Peyer's patch (tissue), 4 donors: ENCODE measurements around the gene MCF2L.

Experiments
- CTCF ChIP-seq, 6 experiments: fragments of 450-650 bp in 4 of 6; fragments of 200-600 bp in 2 of 6; sonication (generic) in 1 of 6; IDR thresholded peaks; one replicate each; pipeline ENCODE4 v1.5.1; 2017 to 2019; ENCODE audit warnings: antibody characterized with exemption in 6 of 6, mild to moderate bottlenecking in 3 of 6, moderate library complexity in 1 of 6
- POLR2A ChIP-seq, 2 donors: fragments of 450-650 bp; IDR thresholded peaks; one replicate each; pipeline ENCODE4 v1.5.1; 2017; ENCODE audit warnings: antibody characterized with exemption in 2 of 2, mild to moderate bottlenecking in 2 of 2, moderate library complexity in 2 of 2

- TF ChIP-seq POLR2A (IDR thresholded peaks at IDR 0.05) (no peak), CTCF (IDR thresholded peaks at IDR 0.05) (no peak)
Observed at GRCh38 chr13:113043001-113043630, 74.1 kb downstream of the MCF2L start.
